CD4-positive, CD25-positive, alpha-beta regulatory T cell (primary cell): ENCODE data around the gene GK2. TPM values are rescaled to one million over a fixed set of nuclear protein-coding genes. Genes with fewer than 3 reads are reported as not detected.

Experiments used
- ATAC-seq, 2 donors: fragments of 150-1000 bp; cut with Tn5 transposase; one replicate each; pipeline ENCODE4 v1.10.0; 2021; ENCODE audit warnings: low read depth in 2 of 2, moderate number of reproducible peaks in 2 of 2, moderate library complexity in 1 of 2
- DNase-seq, 3 donors: peaks; one replicate each; pipeline versions ENCODE4 v3.0.0 to v3.0.0-alpha.2; 2012 to 2022; ENCODE audit warnings: mixed read lengths in 1 of 3
- H3K27ac ChIP-seq: one replicate; pipeline ENCODE4 v1.7.0; 2013; ENCODE audit warnings: mild to moderate bottlenecking, low read length; ENCODE audit not compliant: insufficient read depth, poor library complexity, severe bottlenecking
- H3K27me3 ChIP-seq: one replicate; pipeline ENCODE4 v1.7.0; 2013; ENCODE audit warnings: low read length; ENCODE audit not compliant: control insufficient read depth, insufficient read depth
- H3K36me3 ChIP-seq: one replicate; pipeline ENCODE4 v1.7.0; 2013; ENCODE audit warnings: mild to moderate bottlenecking, low read length, moderate library complexity; ENCODE audit not compliant: control insufficient read depth, insufficient read depth
- H3K4me1 ChIP-seq: 2 replicates; pipeline ENCODE4 v1.7.0; 2013; ENCODE audit warnings: mild to moderate bottlenecking, low read length; ENCODE audit not compliant: insufficient read depth, control insufficient read depth, poor library complexity, severe bottlenecking
- H3K4me3 ChIP-seq: one replicate; pipeline ENCODE4 v1.7.0; 2013; ENCODE audit warnings: low read depth, mild to moderate bottlenecking, low read length, moderate library complexity
- H3K9me3 ChIP-seq, 2 experiments: 1 replicate in 1 of 2; 2 replicates in 1 of 2; pipeline ENCODE4 v1.7.0; 2013; ENCODE audit warnings: low read length in 2 of 2, mild to moderate bottlenecking in 1 of 2, moderate library complexity in 1 of 2; ENCODE audit not compliant: control insufficient read depth in 2 of 2
- H3K27ac Mint-ChIP-seq, 3 donors: one replicate each; pipeline ENCODE4 v1.8.0; 2020 to 2022; ENCODE audit warnings: mild to moderate bottlenecking in 3 of 3, mixed read lengths in 3 of 3, moderate library complexity in 2 of 3
- H3K27me3 Mint-ChIP-seq: one replicate; pipeline ENCODE4 v1.8.0; 2022; ENCODE audit warnings: mild to moderate bottlenecking, mixed read lengths
- H3K36me3 Mint-ChIP-seq: one replicate; pipeline ENCODE4 v1.8.0; 2020; ENCODE audit warnings: mixed read lengths
- H3K4me1 Mint-ChIP-seq, 4 donors: one replicate each; pipeline ENCODE4 v1.8.0; 2020 to 2022; ENCODE audit warnings: mixed read lengths in 4 of 4, mild to moderate bottlenecking in 1 of 4
- H3K4me3 Mint-ChIP-seq, 4 donors: one replicate each; pipeline ENCODE4 v1.8.0; 2020 to 2022; ENCODE audit warnings: mild to moderate bottlenecking in 4 of 4, mixed read lengths in 4 of 4, moderate library complexity in 3 of 4
- H3K9me3 Mint-ChIP-seq, 7 donors: one replicate each; pipeline ENCODE4 v1.8.0; 2020 to 2022; ENCODE audit warnings: mixed read lengths in 7 of 7, mild to moderate bottlenecking in 3 of 7, moderate library complexity in 2 of 7
- polyA plus RNA-seq, 4 donors: library from polyadenylated mRNA; unstranded; fragments of 300-500 nt; fragmentation: Illumina TruSeq; gene quantifications; one replicate each; pipeline ENCODE4 v1.2.3, GENCODE V29; 2021
- total RNA-seq: library from RNA; stranded (reverse); gene quantifications from one replicate; pipeline ENCODE4 v1.2.3, GENCODE V29; 2022

GK2 gene
- total and polyA plus RNA-seq, 5 donors from 2014 or later, result not detected

DNA sequence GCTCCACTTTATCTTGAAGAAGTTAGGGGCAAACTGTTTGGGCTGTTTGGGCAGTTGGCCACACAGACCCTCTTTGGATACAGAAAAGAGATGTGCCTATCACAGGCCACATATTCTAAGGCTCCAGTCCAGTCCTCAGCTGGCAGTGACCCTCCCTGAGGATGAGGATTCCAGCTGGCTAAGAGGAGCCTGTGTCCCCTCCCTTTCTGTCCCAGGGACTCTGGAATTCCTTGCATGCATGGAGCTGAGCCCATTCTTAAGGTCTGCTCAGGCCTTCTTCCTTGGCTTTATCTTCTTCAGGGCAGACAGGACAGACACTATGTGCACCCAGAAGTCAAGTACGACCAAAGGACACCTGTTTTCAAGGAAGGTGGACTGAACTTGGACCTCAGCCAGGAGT, 23.8 kb upstream of the GK2 start:
- H3K4me1 Mint-ChIP-seq, result no peaks in the 10 kb centered on the region
- no peaks in the 10 kb centered on the region for H3K9me3 ChIP-seq
- peaks cover 0 to 3% (median 0%) of the 10 kb centered on the region in 7 donors for H3K9me3 Mint-ChIP-seq
- no peaks in the 10 kb centered on the region for H3K27me3 Mint-ChIP-seq
- no peak overlapping the region for H3K27ac Mint-ChIP-seq
- no peaks in the 10 kb centered on the region for H3K4me1 ChIP-seq
- no peaks in the 10 kb centered on the region for H3K36me3 Mint-ChIP-seq
- no peaks in the 10 kb centered on the region for H3K27me3 ChIP-seq
- no peak overlapping the region for H3K4me3 ChIP-seq
- H3K36me3 ChIP-seq, result no peaks in the 10 kb centered on the region
- H3K4me3 Mint-ChIP-seq, result no peak overlapping the region
- ATAC-seq, result no peak
- DNase-seq, result no peak
- H3K27ac ChIP-seq, result no peak overlapping the region

DNA sequence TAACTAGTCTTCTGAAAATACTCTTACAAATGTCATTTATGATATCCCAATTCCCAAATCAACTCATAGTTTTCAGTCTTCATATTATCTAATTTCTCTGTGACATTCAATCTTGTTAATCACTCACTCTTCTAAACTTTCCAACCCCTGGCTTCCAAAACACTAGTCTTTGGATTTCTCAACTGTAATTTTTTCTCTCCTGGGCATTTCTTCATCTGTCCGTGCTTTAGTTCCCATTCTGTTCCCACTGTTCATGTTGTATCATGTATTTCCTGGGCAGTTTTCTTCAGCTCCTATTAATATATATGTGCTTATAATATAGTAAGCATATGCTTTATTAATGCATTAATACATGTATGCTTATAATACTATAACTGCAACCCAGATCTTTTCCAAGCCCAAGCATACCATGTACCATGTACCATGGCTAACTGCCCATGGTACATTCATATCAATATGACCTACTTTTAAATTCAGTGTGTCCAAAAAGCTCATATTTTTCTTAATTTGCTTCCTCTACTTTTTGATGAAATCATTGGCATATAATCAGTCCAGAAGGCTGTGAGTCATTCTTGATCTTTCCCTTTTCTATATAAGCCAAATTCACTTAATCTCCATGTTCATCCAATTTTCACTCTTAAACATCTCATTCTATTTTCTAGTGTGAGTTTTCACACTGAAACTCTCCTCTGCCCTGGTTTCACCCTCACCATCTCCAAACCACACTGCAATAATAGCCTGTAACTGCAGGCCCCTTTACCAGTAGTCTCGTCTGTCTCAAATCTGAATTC, 21.3 kb upstream of the GK2 start:
- H3K4me1 Mint-ChIP-seq, result no peaks in the 10 kb centered on the region
- no peak for DNase-seq
- no peak overlapping the region for H3K4me3 Mint-ChIP-seq
- H3K27me3 Mint-ChIP-seq, result no peaks in the 10 kb centered on the region
- ATAC-seq, result no peak
- Histone ChIP-seq H3K27ac (no peak overlapping the region), H3K36me3 (no peaks in the 10 kb centered on the region), H3K27me3 (no peaks in the 10 kb centered on the region), H3K4me1 (no peaks in the 10 kb centered on the region), H3K4me3 (no peak overlapping the region), H3K9me3 (no peaks in the 10 kb centered on the region)
- H3K27ac Mint-ChIP-seq, result no peak overlapping the region
- H3K9me3 Mint-ChIP-seq, result peaks cover 0 to 5% (median 0%) of the 10 kb centered on the region in 7 donors
- no peaks in the 10 kb centered on the region for H3K36me3 Mint-ChIP-seq

DNA sequence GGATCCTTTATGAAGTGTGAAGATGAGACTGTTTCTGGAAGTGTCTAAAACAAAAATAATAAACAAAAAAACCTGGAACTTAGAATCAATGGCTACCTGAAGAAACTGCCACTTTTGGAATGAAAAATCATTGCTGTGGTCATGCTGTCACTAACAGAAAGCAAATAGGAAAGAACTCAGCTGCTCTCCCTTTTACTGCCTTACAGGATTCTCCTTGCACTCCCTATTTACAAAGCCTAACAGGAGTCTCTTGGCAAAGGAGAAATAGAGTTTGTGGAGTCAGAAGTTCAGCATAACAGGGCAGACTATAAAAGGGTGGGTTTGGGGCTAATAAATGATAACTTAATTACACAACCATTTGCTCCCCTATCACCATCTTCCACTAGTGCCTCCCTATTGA, 19.0 kb upstream of the GK2 start:
- H3K27ac Mint-ChIP-seq, result no peak overlapping the region
- H3K4me3 ChIP-seq, result no peak overlapping the region
- H3K27me3 Mint-ChIP-seq, result no peaks in the 10 kb centered on the region
- DNase-seq (no peak), ATAC-seq (no peak)
- no peaks in the 10 kb centered on the region for H3K4me1 Mint-ChIP-seq
- no peak overlapping the region for H3K4me3 Mint-ChIP-seq
- H3K36me3 ChIP-seq, result no peaks in the 10 kb centered on the region
- H3K27ac ChIP-seq, result no peak overlapping the region
- H3K36me3 Mint-ChIP-seq, result no peaks in the 10 kb centered on the region
- H3K9me3 ChIP-seq, result no peaks in the 10 kb centered on the region
- no peaks in the 10 kb centered on the region for H3K4me1 ChIP-seq
- H3K27me3 ChIP-seq, result no peaks in the 10 kb centered on the region
- peaks cover 0 to 2% (median 0%) of the 10 kb centered on the region in 7 donors for H3K9me3 Mint-ChIP-seq

DNA sequence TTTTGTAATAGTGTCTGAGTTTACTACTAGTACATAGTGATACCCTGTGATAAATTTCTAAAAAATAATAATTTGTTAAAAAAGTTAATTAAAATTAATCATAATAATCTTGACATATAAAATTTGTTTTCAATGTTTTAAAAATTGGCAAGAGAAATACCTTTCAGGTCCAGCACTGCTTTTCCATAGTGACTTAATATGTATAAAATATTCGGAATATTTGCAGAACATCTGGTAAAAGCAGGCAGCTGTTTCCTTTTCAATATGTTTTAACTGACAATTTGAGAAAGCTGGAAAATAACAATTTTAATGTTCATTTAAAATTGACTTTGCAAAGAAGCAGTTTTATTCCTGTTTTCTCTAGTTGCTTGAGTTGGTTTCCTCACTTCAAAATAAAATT, 17.6 kb upstream of the GK2 start:
- H3K27ac Mint-ChIP-seq, result no peak overlapping the region
- H3K9me3 Mint-ChIP-seq, result peaks cover 0 to 3% (median 1%) of the 10 kb centered on the region in 7 donors
- H3K4me3 ChIP-seq, result no peak overlapping the region
- H3K27ac ChIP-seq, result no peak overlapping the region
- no peaks in the 10 kb centered on the region for H3K9me3 ChIP-seq
- no peaks in the 10 kb centered on the region for H3K36me3 Mint-ChIP-seq
- H3K4me3 Mint-ChIP-seq, result no peak overlapping the region
- no peaks in the 10 kb centered on the region for H3K27me3 Mint-ChIP-seq
- no peaks in the 10 kb centered on the region for H3K4me1 Mint-ChIP-seq
- H3K36me3 ChIP-seq, result no peaks in the 10 kb centered on the region
- no peak for ATAC-seq
- no peaks in the 10 kb centered on the region for H3K4me1 ChIP-seq
- DNase-seq, result no peak
- no peaks in the 10 kb centered on the region for H3K27me3 ChIP-seq

DNA sequence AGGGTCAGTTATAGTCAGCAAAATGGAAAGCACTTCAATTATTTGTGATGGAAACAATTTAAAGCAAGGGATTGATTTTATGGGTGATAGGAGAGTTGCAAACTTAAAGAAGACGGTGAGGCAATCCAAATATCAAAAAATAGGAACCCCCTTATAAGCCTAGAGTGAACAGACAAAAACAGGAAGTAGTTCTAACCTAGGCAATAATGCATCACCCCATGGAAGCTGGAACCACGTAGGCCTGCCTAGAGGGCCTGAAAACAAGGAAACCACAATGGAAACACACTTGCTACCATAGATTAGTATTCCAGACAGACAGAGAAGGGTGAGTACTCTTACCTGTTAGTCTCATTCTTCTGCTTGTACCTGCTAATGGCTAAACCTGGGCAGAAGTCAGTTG, 13.5 kb upstream of the GK2 start:
- H3K9me3 Mint-ChIP-seq, result peaks cover 0 to 17% (median 3%) of the 10 kb centered on the region in 7 donors
- Histone ChIP-seq H3K27ac (no peak overlapping the region), H3K4me3 (no peak overlapping the region), H3K9me3 (no peaks in the 10 kb centered on the region), H3K27me3 (no peaks in the 10 kb centered on the region), H3K4me1 (no peaks in the 10 kb centered on the region), H3K36me3 (no peaks in the 10 kb centered on the region)
- no peaks in the 10 kb centered on the region for H3K4me1 Mint-ChIP-seq
- no peak overlapping the region for H3K27ac Mint-ChIP-seq
- no peak for DNase-seq
- no peaks in the 10 kb centered on the region for H3K27me3 Mint-ChIP-seq
- H3K36me3 Mint-ChIP-seq, result no peaks in the 10 kb centered on the region
- no peak overlapping the region for H3K4me3 Mint-ChIP-seq
- ATAC-seq, result no peak

DNA sequence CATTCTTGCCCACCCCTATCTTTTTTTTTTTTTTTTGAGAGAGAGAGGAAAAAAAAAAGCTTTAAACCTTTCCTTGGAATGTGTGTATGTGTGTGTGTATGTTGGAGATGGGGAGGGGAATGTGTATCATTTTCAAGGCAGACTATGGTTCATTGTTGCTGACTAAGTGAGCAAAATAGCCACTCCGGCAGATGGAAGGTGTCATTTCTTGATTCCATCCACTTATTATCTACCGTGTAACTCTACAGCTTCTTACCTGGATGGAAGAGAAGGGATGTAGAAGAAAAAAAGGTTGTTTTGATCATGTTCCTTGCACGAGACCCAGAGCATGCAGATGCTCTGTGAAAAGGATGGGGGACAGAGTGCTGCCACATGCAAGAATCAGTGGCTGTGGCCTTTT, 5.9 kb upstream of the GK2 start:
- Mint-ChIP-seq H3K4me1 (no peaks in the 10 kb centered on the region), H3K36me3 (no peaks in the 10 kb centered on the region), H3K27ac (no peak overlapping the region), H3K27me3 (no peaks in the 10 kb centered on the region), H3K9me3 (peaks cover 0 to 8% (median 0%) of the 10 kb centered on the region in 7 donors), H3K4me3 (no peak overlapping the region)
- Histone ChIP-seq H3K9me3 (no peaks in the 10 kb centered on the region), H3K27ac (no peak overlapping the region), H3K36me3 (no peaks in the 10 kb centered on the region), H3K4me1 (no peaks in the 10 kb centered on the region), H3K4me3 (no peak overlapping the region), H3K27me3 (no peaks in the 10 kb centered on the region)
- ATAC-seq (no peak), DNase-seq (no peak)

DNA sequence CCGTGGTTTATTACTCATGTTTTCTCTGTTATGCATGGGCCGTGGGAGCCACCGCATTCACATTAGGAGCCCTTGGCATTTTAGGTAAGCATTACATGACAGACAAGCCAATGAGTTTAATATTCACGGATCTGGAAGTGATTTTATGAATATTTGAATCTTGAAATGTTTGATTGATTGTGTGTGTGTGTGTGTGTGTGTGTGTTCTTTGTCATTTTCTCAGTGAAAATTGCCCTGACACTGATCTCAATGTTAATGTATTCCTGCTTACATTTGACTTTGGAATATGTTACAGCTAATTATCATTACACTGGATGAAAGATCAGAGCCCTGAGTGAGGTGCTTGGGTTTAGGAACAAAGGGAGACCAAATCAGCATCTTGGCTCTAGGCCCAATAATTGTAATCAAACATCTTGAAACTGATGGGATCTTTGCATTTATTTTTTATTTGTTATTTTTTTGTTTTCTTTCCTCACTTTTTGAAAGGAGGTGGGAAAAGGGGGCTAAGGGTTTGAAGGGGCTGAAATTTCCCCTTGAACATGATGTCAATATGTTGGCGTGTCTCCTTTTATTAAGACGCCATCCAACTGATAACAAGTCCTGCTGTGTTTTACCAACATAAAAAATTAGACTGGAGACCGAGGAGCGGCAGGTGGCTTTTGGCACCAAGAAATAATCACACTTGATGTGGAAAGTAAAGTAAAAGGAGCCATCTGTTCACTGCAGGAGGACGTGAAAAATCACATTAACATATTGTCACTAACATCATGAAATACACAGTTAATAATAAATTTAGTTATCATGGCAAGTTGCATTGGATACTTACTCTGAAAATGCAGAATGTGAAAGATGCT, 5.2 kb upstream of the GK2 start:
- Histone ChIP-seq H3K27ac (no peak overlapping the region), H3K4me3 (no peak overlapping the region), H3K4me1 (no peaks in the 10 kb centered on the region), H3K27me3 (no peaks in the 10 kb centered on the region), H3K9me3 (no peaks in the 10 kb centered on the region), H3K36me3 (no peaks in the 10 kb centered on the region)
- Mint-ChIP-seq H3K9me3 (peaks cover 0 to 1% (median 0%) of the 10 kb centered on the region in 7 donors), H3K4me1 (no peaks in the 10 kb centered on the region), H3K27me3 (no peaks in the 10 kb centered on the region), H3K4me3 (no peak overlapping the region), H3K27ac (no peak overlapping the region), H3K36me3 (no peaks in the 10 kb centered on the region)
- no peak for DNase-seq
- ATAC-seq, result no peak
